CD14-positive monocyte (primary cell): ENCODE results near the gene HTR6. TPM values are rescaled to one million over a fixed set of nuclear protein-coding genes. Genes with fewer than 3 reads are reported as not detected.

Experiments
- DNase-seq, 3 donors: peaks; one replicate each; pipeline ENCODE4 v3.0.0-alpha.2; 2011 to 2022
- H2AFZ ChIP-seq: 2 replicates; pipeline ENCODE4 v1.6.0; 2012; ENCODE audit warnings: mild to moderate bottlenecking, low read depth, low read length, inconsistent platforms; ENCODE audit not compliant: insufficient read depth, poor library complexity, severe bottlenecking
- H3K27ac ChIP-seq, 2 donors: 1 replicate in 1 of 2; 2 replicates in 1 of 2; pipeline ENCODE4 v1.5.1; 2012 to 2013; ENCODE audit warnings: low read length in 2 of 2, control low read depth in 1 of 2, inconsistent platforms in 1 of 2, low read depth in 1 of 2, mild to moderate bottlenecking in 1 of 2
- H3K27me3 ChIP-seq, 2 donors: one replicate each; pipeline versions ENCODE4 v1.6.0 to v1.6.1; 2011 to 2013; ENCODE audit warnings: low read length in 2 of 2; ENCODE audit not compliant: control insufficient read depth in 2 of 2, insufficient read depth in 2 of 2
- H3K36me3 ChIP-seq, 2 donors: replicated peaks in 1 of 2; 1 replicate in 1 of 2; 2 replicates in 1 of 2; pipeline versions ENCODE4 v1.5.1 to v1.6.1; 2012 to 2013; ENCODE audit warnings: low read length in 2 of 2, control low read depth in 1 of 2, inconsistent platforms in 1 of 2, mild to moderate bottlenecking in 1 of 2; ENCODE audit not compliant: insufficient read depth in 2 of 2, control insufficient read depth in 1 of 2
- H3K4me1 ChIP-seq, 2 donors: 1 replicate in 1 of 2; 2 replicates in 1 of 2; pipeline versions ENCODE4 v1.5.1 to v1.6.1; 2012 to 2013; ENCODE audit warnings: low read length in 2 of 2, control low read depth in 1 of 2, inconsistent platforms in 1 of 2, mild to moderate bottlenecking in 1 of 2, moderate library complexity in 1 of 2; ENCODE audit not compliant: insufficient read depth in 2 of 2, control insufficient read depth in 1 of 2
- H3K4me2 ChIP-seq: replicated peaks from 2 replicates; pipeline ENCODE3; 2012; ENCODE audit warnings: low read length, moderate library complexity, mild to moderate bottlenecking; ENCODE audit not compliant: poor library complexity, severe bottlenecking; ENCODE audit errors: extremely low read depth
- H3K4me3 ChIP-seq, 3 experiments: fragments of 200-600 bp in 1 of 3; sonication (generic) in 1 of 3; replicated peaks in 1 of 3; 1 replicate in 2 of 3; 2 replicates in 1 of 3; pipeline ENCODE4 v1.5.1; 2011 to 2013; ENCODE audit warnings: low read length in 3 of 3, mild to moderate bottlenecking in 3 of 3, control low read depth in 2 of 3, low read depth in 2 of 3, inconsistent platforms in 1 of 3, moderate library complexity in 1 of 3
- H3K79me2 ChIP-seq: 2 replicates; pipeline ENCODE4 v1.6.0; 2012; ENCODE audit warnings: mild to moderate bottlenecking, control low read depth, inconsistent platforms, low read length, moderate library complexity; ENCODE audit not compliant: insufficient read depth
- H3K9ac ChIP-seq: 2 replicates; pipeline ENCODE4 v1.6.0; 2017; ENCODE audit warnings: low read length, mild to moderate bottlenecking; ENCODE audit not compliant: insufficient read depth, poor library complexity, severe bottlenecking
- H3K9me3 ChIP-seq, 2 donors: replicated peaks in 1 of 2; 1 replicate in 1 of 2; 2 replicates in 1 of 2; pipeline versions ENCODE4 v1.5.1 to v1.6.1; 2012 to 2013; ENCODE audit warnings: low read length in 2 of 2, control low read depth in 1 of 2; ENCODE audit not compliant: control insufficient read depth in 1 of 2, insufficient read depth in 1 of 2
- H4K20me1 ChIP-seq: 2 replicates; pipeline ENCODE4 v1.6.0; 2012; ENCODE audit warnings: mild to moderate bottlenecking, low read length, control low read depth, moderate library complexity; ENCODE audit not compliant: insufficient read depth
- H3K27ac Mint-ChIP-seq, 7 donors: one replicate each; pipeline ENCODE4 v1.8.0; 2020; ENCODE audit warnings: mild to moderate bottlenecking in 7 of 7, mixed read lengths in 7 of 7, moderate library complexity in 6 of 7, inconsistent platforms in 2 of 7
- H3K27me3 Mint-ChIP-seq, 3 donors: one replicate each; pipeline ENCODE4 v1.8.0; 2021 to 2022; ENCODE audit warnings: low read depth in 3 of 3, mild to moderate bottlenecking in 3 of 3, mixed read lengths in 3 of 3, moderate library complexity in 3 of 3, inconsistent platforms in 1 of 3
- H3K36me3 Mint-ChIP-seq, 2 donors: one replicate each; pipeline ENCODE4 v1.8.0; 2020; ENCODE audit warnings: mixed read lengths in 2 of 2, inconsistent platforms in 1 of 2, mild to moderate bottlenecking in 1 of 2
- H3K4me1 Mint-ChIP-seq: one replicate; pipeline ENCODE4 v1.8.0; 2020; ENCODE audit warnings: mild to moderate bottlenecking, mixed read lengths
- H3K4me3 Mint-ChIP-seq, 2 donors: one replicate each; pipeline ENCODE4 v1.8.0; 2020; ENCODE audit warnings: mild to moderate bottlenecking in 2 of 2, mixed read lengths in 2 of 2, moderate library complexity in 1 of 2
- H3K9me3 Mint-ChIP-seq, 7 donors: one replicate each; pipeline ENCODE4 v1.8.0; 2020 to 2022; ENCODE audit warnings: mixed read lengths in 7 of 7, mild to moderate bottlenecking in 6 of 7, moderate library complexity in 6 of 7, inconsistent platforms in 2 of 7
- WGBS: methylation state at CpG from one replicate; pipeline ENCODE4 v1.1.5; 2013; ENCODE audit warnings: missing lambda C conversion rate; ENCODE audit not compliant: insufficient coverage; 5-methylcytosine and 5-hydroxymethylcytosine counted together
- intact Hi-C, 2 donors: fragments of 100-400 bp; cut with micrococcal nuclease; formaldehyde crosslinking; loops; one replicate each; pipeline versions ENCODE4 v1.15.0 to v1.15.1; 2023
- polyA plus RNA-seq, 3 donors: library from polyadenylated mRNA; depleted of rRNA in 1 of 3; unstranded in 2 of 3; stranded (reverse) in 1 of 3; fragments of 300-500 nt in 2 of 3; fragments of >200 nt in 1 of 3; fragmentation: Illumina TruSeq in 2 of 3; gene quantifications; 1 replicate in 2 of 3; 2 replicates in 1 of 3; pipeline ENCODE4 v1.2.3, GENCODE V29; 2012 to 2021
- TF ChIP-seq, protein P1 (sequence below): fragments of 200-600 bp; IDR thresholded peaks from one replicate; pipeline ENCODE4 v1.8.0; 2022; ENCODE audit warnings: antibody characterized with exemption, mild to moderate bottlenecking

HTR6 gene
- polyA plus RNA-seq, 3 donors, result not detected

DNA sequence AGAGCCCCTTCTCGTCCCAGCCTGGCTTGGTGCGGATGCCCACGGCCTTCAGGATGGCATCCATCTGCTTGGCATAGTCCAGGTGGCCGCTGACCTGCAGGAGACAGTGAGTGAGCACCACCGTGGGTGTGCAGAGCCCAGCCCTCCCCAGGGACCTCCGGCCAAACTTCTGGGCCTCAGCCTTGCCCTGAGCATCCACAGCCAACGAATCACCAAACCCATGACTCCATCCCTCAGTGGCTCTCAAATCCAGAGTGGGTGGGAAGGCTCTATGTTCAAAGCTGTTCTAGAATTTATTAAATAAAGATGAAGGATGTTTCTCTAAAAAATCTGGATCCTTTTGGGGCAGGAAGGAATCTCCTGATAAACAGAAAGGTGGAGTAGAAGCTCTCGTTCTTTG is 18.7 kb downstream of the HTR6 start:
- Mint-ChIP-seq H3K4me1 (no peaks in the 10 kb centered on the region), H3K27ac (no peak overlapping the region)

DNA sequence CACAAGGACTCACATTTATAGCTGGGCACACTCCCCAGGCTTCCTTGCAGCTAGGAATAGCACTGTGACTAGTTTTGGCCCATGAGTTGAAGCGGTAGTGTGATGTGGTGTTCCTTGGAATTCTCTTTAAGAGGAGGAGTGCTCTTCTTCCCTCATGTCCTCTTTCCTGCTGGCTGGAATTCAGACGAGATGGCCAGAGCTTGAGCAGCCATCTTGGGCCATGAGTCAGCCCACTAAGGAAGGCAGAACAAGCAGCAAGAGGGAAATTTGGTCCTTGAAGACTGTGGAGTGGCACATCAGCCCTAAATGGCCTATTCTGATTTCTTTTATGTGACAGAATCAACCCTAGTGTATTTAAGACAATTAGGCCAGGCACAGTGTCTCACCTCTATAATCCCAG is 20.0 kb downstream of the HTR6 start:
- Histone ChIP-seq H3K27ac (no peak overlapping the region), H3K4me2 (no peak overlapping the region), H3K4me1 (no peaks in the 10 kb centered on the region), H4K20me1 (no peaks in the 10 kb centered on the region), H3K79me2 (no peaks in the 10 kb centered on the region), H3K4me3 (no peak overlapping the region), H3K9me3 (peaks cover 3 to 9% of the 10 kb centered on the region in 2 donors), H3K9ac (no peak overlapping the region), H3K36me3 (peaks cover 8 to 35% of the 10 kb centered on the region in 2 donors), H3K27me3 (no peaks in the 10 kb centered on the region), H2AFZ (no peak overlapping the region)
- TF ChIP-seq, protein P1, sequence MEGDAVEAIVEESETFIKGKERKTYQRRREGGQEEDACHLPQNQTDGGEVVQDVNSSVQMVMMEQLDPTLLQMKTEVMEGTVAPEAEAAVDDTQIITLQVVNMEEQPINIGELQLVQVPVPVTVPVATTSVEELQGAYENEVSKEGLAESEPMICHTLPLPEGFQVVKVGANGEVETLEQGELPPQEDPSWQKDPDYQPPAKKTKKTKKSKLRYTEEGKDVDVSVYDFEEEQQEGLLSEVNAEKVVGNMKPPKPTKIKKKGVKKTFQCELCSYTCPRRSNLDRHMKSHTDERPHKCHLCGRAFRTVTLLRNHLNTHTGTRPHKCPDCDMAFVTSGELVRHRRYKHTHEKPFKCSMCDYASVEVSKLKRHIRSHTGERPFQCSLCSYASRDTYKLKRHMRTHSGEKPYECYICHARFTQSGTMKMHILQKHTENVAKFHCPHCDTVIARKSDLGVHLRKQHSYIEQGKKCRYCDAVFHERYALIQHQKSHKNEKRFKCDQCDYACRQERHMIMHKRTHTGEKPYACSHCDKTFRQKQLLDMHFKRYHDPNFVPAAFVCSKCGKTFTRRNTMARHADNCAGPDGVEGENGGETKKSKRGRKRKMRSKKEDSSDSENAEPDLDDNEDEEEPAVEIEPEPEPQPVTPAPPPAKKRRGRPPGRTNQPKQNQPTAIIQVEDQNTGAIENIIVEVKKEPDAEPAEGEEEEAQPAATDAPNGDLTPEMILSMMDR, result no peak
- Mint-ChIP-seq H3K4me1 (no peaks in the 10 kb centered on the region), H3K27ac (no peak overlapping the region), H3K36me3 (peaks cover 33 to 35% of the 10 kb centered on the region in 2 donors), H3K4me3 (no peak overlapping the region), H3K9me3 (peaks cover 2 to 10% (median 9%) of the 10 kb centered on the region in 7 donors), H3K27me3 (peaks cover 0 to 3% (median 0%) of the 10 kb centered on the region in 3 donors)
- intact Hi-C loops, result no loop called here
- no peak for DNase-seq
- 100% methylated on average over 1 of the region's 2 CpGs for WGBS

More for the DNA sequence above, 18.7 kb downstream of the HTR6 start:
- 98% methylated on average over 6 of the region's 8 CpGs for WGBS
- Mint-ChIP-seq H3K36me3 (peaks cover 23 to 28% of the 10 kb centered on the region in 2 donors), H3K27me3 (peaks cover 0 to 3% (median 0%) of the 10 kb centered on the region in 3 donors), H3K4me3 (no peak overlapping the region), H3K9me3 (peaks cover 0 to 7% (median 5%) of the 10 kb centered on the region in 7 donors)
- DNase-seq, result no peak
- no peak overlapping the region for H3K27ac ChIP-seq
- no peak overlapping the region for H3K4me3 ChIP-seq
- H2AFZ ChIP-seq, result no peak overlapping the region
- H3K36me3 ChIP-seq, result peaks cover 8 to 23% of the 10 kb centered on the region in 2 donors
- no peaks in the 10 kb centered on the region for H3K79me2 ChIP-seq
- H3K4me1 ChIP-seq, result no peaks in the 10 kb centered on the region
- TF ChIP-seq, protein P1, result no peak
- no peak overlapping the region for H3K4me2 ChIP-seq
- no peaks in the 10 kb centered on the region for H3K27me3 ChIP-seq
- no peak overlapping the region for H3K9ac ChIP-seq
- H4K20me1 ChIP-seq, result no peaks in the 10 kb centered on the region
- intact Hi-C loops, result no loop called here
- peaks cover 0 to 5% of the 10 kb centered on the region in 2 donors for H3K9me3 ChIP-seq
